PFSK-1 (cell line): ENCODE measurements around the gene MAGEA12.
"Not testable (repeated sequence)": the region's sequence is repeated elsewhere in the genome, so short reads cannot be mapped to it uniquely, and the experiment has no call there.

Source experiments
- FOXP2 ChIP-seq: optimal IDR thresholded peaks from 2 replicates; pipeline ENCODE3; 2011; ENCODE audit warnings: borderline replicate concordance, control low read depth, inconsistent platforms; ENCODE audit not compliant: insufficient read depth; ENCODE audit errors: extremely low read length, extremely low read depth
- REST ChIP-seq, 2 experiments: IDR thresholded peaks; 2 replicates each; pipeline versions ENCODE4 v1.6.1 to v1.8.0; 2011 to 2012; ENCODE audit warnings: low read depth in 2 of 2, low read length in 2 of 2, control low read depth in 1 of 2, inconsistent platforms in 1 of 2, mild to moderate bottlenecking in 1 of 2, moderate library complexity in 1 of 2; ENCODE audit not compliant: insufficient read depth in 1 of 2
- SIN3A ChIP-seq: IDR thresholded peaks from 2 replicates; pipeline ENCODE4 v1.6.1; 2012; ENCODE audit warnings: mild to moderate bottlenecking, low read length, moderate library complexity, borderline replicate concordance; ENCODE audit not compliant: insufficient read depth

MAGEA12 gene

GRCh38 chrX:152769549-152770289 is 36.2 kb downstream of the MAGEA12 start, which contains the start of gene MAGEA6:
MAGEA6 (minus strand) TSS chrX:152769689; CDS start chrX:152767650, 2,039 bp downstream.
- not testable (repeated sequence) for TF ChIP-seq REST (IDR thresholded peaks at IDR 0.05; ENCODE audit: insufficient read depth in 1 of 2, low read depth in 2 of 2, low read length in 2 of 2); SIN3A; FOXP2
